HG03280 (cell line): ENCODE measurements around the gene GMNN.
A peak's percentile ranks its signal among the peaks of the same experiment; 100 is the strongest.
"Not testable (repeated sequence)": the region's sequence is repeated elsewhere in the genome, so short reads cannot be mapped to it uniquely, and the experiment has no call there.

Experiments used
- ATAC-seq: cut with Tn5 transposase; IDR thresholded peaks from one replicate; pipeline ENCODE4 v1.9.1; 2021; ENCODE audit warnings: mild to moderate bottlenecking, moderate library complexity; ENCODE audit not compliant: unreplicated experiment

The GMNN gene

GRCh38 chr6:24774696-24775519 is at the start of gene GMNN:
TSS of gene GMNN (plus strand) at chr6:24774937. CDS start at chr6:24777247, 2,310 bp downstream.
- ATAC-seq, result peak; percentile 93

- ATAC-seq, result not testable (repeated sequence)
These were observed 44.1 kb upstream of the GMNN start for GRCh38 chr6:24730653-24731052.

- ATAC-seq, result not testable (repeated sequence)
These were observed 43.1 kb upstream of the GMNN start for GRCh38 chr6:24731456-24732134.

GRCh38 chr6:24734166-24734565 is 40.6 kb upstream of the GMNN start:
- ATAC-seq, result no peak

- ATAC-seq, result not testable (repeated sequence)
These were observed 40.0 kb upstream of the GMNN start for GRCh38 chr6:24734710-24735109.

GRCh38 chr6:24738741-24739140 is 36.0 kb upstream of the GMNN start:
- ATAC-seq, result no peak

- no peak for ATAC-seq
These were observed 33.9 kb upstream of the GMNN start for GRCh38 chr6:24740861-24741260.

- no peak for ATAC-seq
These were observed 32.5 kb upstream of the GMNN start for GRCh38 chr6:24742216-24742738.

GRCh38 chr6:24743265-24743943 is 31.3 kb upstream of the GMNN start:
- peak; percentile 67 for ATAC-seq

- ATAC-seq, result peak; percentile 37
These were observed 30.8 kb upstream of the GMNN start for GRCh38 chr6:24743944-24744335.

- ATAC-seq, result no peak
These were observed 29.8 kb upstream of the GMNN start for GRCh38 chr6:24744911-24745310.

- no peak for ATAC-seq
These were observed 25.4 kb upstream of the GMNN start for GRCh38 chr6:24749297-24749696.

GRCh38 chr6:24750878-24751277 is 23.9 kb upstream of the GMNN start:
- not testable (repeated sequence) for ATAC-seq

- ATAC-seq, result no peak
These were observed 22.2 kb upstream of the GMNN start for GRCh38 chr6:24752503-24752902.

- ATAC-seq, result no peak
These were observed 21.7 kb upstream of the GMNN start for GRCh38 chr6:24752917-24753492.

- ATAC-seq, result no peak
These were observed 21.2 kb upstream of the GMNN start for GRCh38 chr6:24753545-24753944.

- not testable (repeated sequence) for ATAC-seq
These were observed 20.4 kb upstream of the GMNN start for GRCh38 chr6:24754378-24754777.

- no peak for ATAC-seq
These were observed 19.5 kb upstream of the GMNN start for GRCh38 chr6:24755279-24755678.

- ATAC-seq, result no peak
These were observed 17.1 kb upstream of the GMNN start for GRCh38 chr6:24757611-24758010.

GRCh38 chr6:24759718-24760117 is 15.0 kb upstream of the GMNN start:
- ATAC-seq, result no peak

GRCh38 chr6:24760210-24760609 is 14.5 kb upstream of the GMNN start:
- ATAC-seq, result no peak
